ENCODE measurements around the gene GMIP. TPM values are rescaled to one million over a fixed set of nuclear protein-coding genes. Genes with fewer than 3 reads are reported as not detected.

GMIP gene
- total and polyA plus RNA-seq, 2 of the 13 experiments (the other 11 are each of a cell fraction or from before 2014, with no cell fraction given), result 1.5 to 1.8 TPM

DNA sequence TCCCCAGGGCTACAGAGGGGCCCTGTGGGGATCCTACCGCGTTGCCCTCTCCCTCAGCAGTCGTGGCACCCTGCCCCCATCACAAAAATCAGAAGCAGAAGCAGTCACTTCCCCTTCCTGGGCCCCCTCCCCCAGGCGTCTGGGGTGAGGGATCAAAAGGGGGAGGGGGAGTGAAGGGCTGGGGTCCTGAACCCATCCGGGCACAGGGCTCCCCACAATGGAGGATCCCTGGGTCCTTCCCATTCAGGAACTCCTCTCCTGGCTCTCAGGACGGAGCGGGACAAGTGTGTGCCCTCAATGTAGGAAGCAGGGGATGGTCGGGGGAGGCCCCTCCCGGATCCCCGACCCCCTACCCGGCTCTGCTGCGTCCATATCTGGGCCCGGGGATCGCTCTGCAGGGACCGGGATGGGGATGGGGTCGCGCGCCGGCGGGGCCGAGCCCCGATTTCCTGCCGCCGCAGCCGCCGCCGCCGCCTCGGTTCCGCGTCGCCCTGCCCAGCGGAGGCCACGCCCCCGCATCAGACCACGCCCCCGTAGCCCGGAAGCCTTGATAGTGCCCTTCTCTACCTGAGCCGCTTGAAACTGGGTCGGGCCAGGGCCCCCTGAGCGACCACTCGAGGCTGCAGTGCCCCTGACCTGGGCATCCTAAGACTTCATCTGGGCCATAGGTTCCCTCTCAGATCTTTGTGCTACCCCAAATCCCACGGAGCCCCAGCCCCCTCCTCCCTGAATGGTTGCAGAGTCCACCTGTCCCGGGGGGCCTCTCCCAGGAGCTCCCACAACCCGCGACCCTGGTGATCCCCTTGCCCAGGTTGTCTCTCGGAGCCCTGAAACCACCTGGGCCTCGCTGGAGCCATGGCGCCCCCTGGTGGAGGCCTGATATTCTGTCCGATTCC is at the start of gene GMIP (continued):
- TF ChIP-seq, protein P1, sequence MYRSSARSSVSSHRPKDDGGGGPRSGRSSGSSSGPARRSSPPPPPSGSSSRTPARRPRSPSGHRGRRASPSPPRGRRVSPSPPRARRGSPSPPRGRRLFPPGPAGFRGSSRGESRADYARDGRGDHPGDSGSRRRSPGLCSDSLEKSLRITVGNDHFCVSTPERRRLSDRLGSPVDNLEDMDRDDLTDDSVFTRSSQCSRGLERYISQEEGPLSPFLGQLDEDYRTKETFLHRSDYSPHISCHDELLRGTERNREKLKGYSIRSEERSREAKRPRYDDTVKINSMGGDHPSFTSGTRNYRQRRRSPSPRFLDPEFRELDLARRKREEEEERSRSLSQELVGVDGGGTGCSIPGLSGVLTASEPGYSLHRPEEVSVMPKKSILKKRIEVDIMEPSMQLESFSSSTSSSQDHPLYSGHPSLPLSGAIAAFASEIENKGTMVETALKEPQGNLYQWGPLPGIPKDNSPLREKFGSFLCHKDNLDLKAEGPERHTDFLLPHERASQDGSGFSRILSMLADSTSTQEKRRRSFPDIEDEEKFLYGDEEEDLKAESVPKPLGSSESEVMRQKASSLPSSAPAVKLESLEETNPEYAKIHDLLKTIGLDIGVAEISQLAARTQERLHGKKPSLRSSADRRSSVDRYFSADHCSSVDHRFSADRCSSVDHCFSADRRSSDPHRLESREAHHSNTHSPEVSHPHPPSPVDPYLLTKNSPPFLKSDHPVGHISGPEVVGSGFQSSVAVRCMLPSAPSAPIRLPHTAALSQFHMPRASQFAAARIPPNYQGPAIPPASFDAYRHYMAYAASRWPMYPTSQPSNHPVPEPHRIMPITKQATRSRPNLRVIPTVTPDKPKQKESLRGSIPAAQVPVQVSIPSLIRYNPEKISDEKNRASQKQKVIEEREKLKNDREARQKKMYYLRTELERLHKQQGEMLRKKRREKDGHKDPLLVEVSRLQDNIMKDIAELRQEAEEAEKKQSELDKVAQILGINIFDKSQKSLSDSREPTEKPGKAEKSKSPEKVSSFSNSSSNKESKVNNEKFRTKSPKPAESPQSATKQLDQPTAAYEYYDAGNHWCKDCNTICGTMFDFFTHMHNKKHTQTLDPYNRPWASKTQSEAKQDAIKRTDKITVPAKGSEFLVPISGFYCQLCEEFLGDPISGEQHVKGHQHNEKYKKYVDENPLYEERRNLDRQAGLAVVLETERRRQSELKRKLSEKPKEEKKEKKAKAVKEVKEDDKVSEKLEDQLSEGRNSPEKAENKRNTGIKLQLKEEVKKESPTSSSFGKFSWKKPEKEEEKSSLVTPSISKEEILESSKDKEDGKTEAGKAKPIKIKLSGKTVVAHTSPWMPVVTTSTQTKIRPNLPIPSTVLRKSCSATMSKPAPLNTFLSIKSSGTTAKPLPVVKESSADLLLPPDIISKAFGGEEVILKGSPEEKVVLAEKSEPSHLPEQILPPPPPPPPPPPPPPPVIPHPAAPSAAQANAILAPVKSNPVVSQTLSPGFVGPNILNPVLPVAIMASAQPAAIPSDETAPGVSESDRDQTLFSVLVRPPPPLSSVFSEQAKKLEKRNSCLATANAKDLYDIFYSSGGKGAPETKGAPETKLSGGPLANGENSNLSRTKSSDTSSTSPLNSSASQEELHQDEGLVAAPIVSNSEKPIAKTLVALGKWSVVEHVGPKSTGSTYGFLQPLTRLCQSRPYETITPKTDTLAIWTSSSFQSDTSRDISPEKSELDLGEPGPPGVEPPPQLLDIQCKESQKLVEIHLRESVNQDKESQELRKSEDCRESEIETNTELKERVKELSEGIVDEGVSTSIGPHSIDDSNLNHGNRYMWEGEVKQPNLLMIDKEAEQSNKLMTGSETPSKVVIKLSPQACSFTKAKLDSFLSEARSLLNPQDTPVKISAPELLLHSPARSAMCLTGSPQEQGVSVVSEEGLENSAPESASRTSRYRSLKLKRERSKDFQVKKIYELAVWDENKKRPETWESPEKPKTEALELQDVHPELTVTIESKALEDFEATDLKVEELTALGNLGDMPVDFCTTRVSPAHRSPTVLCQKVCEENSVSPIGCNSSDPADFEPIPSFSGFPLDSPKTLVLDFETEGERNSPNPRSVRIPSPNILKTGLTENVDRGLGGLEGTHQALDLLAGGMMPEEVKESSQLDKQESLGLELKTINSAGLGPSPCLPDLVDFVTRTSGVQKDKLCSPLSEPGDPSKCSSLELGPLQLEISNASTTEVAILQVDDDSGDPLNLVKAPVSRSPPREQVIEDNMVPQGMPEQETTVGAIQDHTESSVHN (CRISPR knock-in tag; IDR thresholded peaks at IDR 0.05), result 0 out of 2 replicates have a peak, but pooled peaks have one; percentile 23
- TF ChIP-seq RBFOX2 (IDR thresholded peaks at IDR 0.05; ENCODE audit: low read depth, low read length) (peak; percentile 76), ZNF83 (CRISPR knock-in tag; IDR thresholded peaks at IDR 0.05; ENCODE audit: borderline replicate concordance) (no peak), KAT8 (CRISPR knock-in tag; IDR thresholded peaks at IDR 0.05) (no peak; the same call in 1 of the 2 replicates), ZNF431 (CRISPR knock-in tag; IDR thresholded peaks at IDR 0.05; ENCODE audit: borderline replicate concordance, low read depth) (no peak), ZC3H13 (CRISPR knock-in tag; IDR thresholded peaks at IDR 0.05) (no peak), POLR2A (IDR thresholded peaks at IDR 0.05; ENCODE audit: insufficient read depth in 1 of 2, low read depth in 2 of 2, low read length in 2 of 2) (peak in 1 of 2 experiments; percentile 60; a peak in 2 of 4 replicates), SIX4 (CRISPR knock-in tag; IDR thresholded peaks at IDR 0.05) (no peak), GFI1 (CRISPR knock-in tag; IDR thresholded peaks at IDR 0.05; ENCODE audit: borderline replicate concordance) (no peak), KAT7 (CRISPR knock-in tag; IDR thresholded peaks at IDR 0.05; ENCODE audit: borderline replicate concordance) (no peak), MATR3 (CRISPR knock-in tag; IDR thresholded peaks at IDR 0.05) (no peak), ZNF205 (CRISPR knock-in tag; IDR thresholded peaks at IDR 0.05) (no peak), KLF11 (CRISPR knock-in tag; IDR thresholded peaks at IDR 0.05) (no peak), SALL1 (CRISPR knock-in tag; IDR thresholded peaks at IDR 0.05) (no peak), ZBTB7B (CRISPR knock-in tag; IDR thresholded peaks at IDR 0.05) (0 out of 2 replicates have a peak, but pooled peaks have one; percentile 65)
- TF ChIP-seq, protein P2, sequence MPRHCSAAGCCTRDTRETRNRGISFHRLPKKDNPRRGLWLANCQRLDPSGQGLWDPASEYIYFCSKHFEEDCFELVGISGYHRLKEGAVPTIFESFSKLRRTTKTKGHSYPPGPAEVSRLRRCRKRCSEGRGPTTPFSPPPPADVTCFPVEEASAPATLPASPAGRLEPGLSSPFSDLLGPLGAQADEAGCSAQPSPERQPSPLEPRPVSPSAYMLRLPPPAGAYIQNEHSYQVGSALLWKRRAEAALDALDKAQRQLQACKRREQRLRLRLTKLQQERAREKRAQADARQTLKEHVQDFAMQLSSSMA (CRISPR knock-in tag; IDR thresholded peaks at IDR 0.05), result no peak
- TF ChIP-seq, protein P3, sequence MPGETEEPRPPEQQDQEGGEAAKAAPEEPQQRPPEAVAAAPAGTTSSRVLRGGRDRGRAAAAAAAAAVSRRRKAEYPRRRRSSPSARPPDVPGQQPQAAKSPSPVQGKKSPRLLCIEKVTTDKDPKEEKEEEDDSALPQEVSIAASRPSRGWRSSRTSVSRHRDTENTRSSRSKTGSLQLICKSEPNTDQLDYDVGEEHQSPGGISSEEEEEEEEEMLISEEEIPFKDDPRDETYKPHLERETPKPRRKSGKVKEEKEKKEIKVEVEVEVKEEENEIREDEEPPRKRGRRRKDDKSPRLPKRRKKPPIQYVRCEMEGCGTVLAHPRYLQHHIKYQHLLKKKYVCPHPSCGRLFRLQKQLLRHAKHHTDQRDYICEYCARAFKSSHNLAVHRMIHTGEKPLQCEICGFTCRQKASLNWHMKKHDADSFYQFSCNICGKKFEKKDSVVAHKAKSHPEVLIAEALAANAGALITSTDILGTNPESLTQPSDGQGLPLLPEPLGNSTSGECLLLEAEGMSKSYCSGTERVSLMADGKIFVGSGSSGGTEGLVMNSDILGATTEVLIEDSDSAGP (CRISPR knock-in tag; IDR thresholded peaks at IDR 0.05; ENCODE audit: borderline replicate concordance), result peak; percentile 47; the same call in 1 of the 2 replicates
- TF ChIP-seq, protein P4, sequence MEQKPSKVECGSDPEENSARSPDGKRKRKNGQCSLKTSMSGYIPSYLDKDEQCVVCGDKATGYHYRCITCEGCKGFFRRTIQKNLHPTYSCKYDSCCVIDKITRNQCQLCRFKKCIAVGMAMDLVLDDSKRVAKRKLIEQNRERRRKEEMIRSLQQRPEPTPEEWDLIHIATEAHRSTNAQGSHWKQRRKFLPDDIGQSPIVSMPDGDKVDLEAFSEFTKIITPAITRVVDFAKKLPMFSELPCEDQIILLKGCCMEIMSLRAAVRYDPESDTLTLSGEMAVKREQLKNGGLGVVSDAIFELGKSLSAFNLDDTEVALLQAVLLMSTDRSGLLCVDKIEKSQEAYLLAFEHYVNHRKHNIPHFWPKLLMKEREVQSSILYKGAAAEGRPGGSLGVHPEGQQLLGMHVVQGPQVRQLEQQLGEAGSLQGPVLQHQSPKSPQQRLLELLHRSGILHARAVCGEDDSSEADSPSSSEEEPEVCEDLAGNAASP (CRISPR knock-in tag; IDR thresholded peaks at IDR 0.05; ENCODE audit: borderline replicate concordance), result no peak

Data from HepG2 (cell line).